AG09309 (cell line): ENCODE results near the gene LRPAP1.

ENCODE experiments used
- DNase-seq: peaks from one replicate; pipeline ENCODE4 v3.0.0-alpha.2; 2010; ENCODE audit warnings: low read depth
- H3K4me3 ChIP-seq: 2 replicates; pipeline ENCODE4 v1.5.1; 2011; ENCODE audit warnings: mild to moderate bottlenecking, low read depth, low read length, moderate library complexity; ENCODE audit not compliant: control insufficient read depth
- TF ChIP-seq, protein P1 (sequence below): IDR thresholded peaks from 2 replicates; pipeline ENCODE4 v1.5.1; 2011; ENCODE audit warnings: mild to moderate bottlenecking, low read depth, low read length, inconsistent platforms; ENCODE audit not compliant: insufficient read depth, control insufficient read depth; ENCODE audit errors: missing control alignments

The LRPAP1 gene

DNA sequence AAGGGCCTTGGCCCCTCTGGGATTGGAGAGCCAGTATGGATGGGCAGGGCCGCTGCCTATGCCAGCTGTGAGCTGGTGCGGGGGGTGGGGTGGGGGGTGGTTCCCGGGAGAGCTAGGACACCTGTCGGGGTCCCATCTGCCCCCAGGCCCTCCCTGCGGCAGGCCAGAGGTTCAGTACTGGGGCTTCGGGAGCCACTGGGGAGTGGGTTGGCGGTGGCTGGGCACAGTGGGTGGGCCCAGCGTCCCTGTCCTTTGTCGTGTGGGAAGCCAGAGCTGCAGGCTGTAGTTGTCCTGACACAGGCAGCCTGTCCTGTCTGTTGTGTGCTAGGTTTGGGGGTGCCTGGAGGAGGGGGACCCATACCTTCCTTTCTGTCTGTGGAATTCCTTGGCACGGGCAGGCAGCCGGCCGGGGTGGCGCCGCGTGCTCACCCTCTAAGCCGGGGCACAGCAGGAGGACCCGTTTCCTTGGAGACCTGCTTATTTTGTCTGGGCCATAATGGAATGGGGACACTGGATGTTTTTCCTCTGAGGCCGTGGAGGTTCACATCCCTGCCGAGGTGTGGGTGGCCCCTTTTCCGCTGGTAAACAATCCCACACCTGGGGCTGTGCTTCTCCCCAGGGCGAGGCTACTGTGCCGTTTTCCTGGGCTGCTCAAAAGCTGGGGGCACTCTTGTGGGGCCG lies 54.3 kb downstream of the LRPAP1 start:
- TF ChIP-seq, protein P1, sequence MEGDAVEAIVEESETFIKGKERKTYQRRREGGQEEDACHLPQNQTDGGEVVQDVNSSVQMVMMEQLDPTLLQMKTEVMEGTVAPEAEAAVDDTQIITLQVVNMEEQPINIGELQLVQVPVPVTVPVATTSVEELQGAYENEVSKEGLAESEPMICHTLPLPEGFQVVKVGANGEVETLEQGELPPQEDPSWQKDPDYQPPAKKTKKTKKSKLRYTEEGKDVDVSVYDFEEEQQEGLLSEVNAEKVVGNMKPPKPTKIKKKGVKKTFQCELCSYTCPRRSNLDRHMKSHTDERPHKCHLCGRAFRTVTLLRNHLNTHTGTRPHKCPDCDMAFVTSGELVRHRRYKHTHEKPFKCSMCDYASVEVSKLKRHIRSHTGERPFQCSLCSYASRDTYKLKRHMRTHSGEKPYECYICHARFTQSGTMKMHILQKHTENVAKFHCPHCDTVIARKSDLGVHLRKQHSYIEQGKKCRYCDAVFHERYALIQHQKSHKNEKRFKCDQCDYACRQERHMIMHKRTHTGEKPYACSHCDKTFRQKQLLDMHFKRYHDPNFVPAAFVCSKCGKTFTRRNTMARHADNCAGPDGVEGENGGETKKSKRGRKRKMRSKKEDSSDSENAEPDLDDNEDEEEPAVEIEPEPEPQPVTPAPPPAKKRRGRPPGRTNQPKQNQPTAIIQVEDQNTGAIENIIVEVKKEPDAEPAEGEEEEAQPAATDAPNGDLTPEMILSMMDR = no peak
- no peak for DNase-seq
- H3K4me3 ChIP-seq = no peak overlapping the region

DNA sequence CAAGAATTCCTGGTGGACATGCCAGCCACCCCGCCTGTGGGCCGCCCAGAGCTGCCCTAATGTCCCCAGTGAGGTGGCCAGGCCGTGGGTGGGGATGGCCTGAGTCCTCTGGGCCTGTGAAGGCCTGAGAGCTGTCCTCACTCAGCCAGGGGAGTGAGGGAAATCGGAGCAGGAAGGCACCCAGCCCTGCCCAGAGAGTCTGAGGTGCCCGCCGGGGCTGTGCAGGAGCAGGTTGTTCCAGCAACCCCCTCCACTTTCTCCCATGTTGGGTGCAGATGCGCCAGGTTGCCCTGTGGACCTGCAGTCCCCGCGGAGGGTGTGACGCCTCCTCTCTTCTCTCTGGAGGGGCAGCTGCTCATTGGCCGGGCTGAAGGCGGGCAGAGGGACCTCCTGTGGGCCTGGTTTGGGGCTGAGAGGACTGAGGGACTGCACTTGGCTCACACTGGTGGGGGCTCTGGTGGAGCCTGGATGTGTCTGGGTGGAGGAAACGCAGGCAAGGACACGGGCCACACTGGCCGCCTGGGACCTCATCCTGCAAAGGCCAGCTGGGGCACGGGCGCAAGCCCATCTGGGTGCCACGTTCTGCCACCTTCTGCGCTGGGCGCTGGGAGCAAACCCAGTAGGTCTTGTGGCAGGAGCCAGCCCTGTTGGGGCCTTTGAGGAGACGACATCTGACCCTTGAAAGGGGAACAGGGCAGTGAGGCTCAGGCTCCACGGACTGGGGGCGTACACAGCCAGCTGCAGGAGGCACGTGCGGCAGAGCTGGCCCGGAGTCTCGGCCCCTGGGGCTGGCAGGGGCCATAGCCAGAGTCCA lies 55.1 kb downstream of the LRPAP1 start:
- H3K4me3 ChIP-seq = no peak overlapping the region
- DNase-seq = no peak
- TF ChIP-seq, protein P1 = no peak

DNA sequence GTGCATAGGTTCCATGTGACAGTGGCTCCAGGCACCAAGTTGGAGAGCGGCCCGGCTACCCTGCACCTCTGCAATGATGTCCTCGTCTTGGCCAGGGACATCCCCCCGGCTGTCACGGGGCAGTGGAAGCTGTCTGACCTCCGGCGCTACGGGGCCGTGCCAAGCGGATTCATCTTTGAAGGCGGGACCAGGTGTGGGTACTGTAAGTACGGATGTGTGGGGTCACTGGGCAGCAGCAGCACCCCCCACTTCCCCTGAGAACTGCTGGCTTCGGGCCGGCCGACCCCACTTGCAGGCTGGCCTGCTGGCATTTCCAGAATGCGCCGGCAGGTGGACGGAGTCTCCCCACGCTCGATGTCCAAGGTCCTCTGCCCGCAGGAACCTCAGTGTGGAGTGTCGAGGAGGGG lies 55.9 kb downstream of the LRPAP1 start:
- DNase-seq = no peak
- no peak overlapping the region for H3K4me3 ChIP-seq
- TF ChIP-seq, protein P1 = no peak

DNA sequence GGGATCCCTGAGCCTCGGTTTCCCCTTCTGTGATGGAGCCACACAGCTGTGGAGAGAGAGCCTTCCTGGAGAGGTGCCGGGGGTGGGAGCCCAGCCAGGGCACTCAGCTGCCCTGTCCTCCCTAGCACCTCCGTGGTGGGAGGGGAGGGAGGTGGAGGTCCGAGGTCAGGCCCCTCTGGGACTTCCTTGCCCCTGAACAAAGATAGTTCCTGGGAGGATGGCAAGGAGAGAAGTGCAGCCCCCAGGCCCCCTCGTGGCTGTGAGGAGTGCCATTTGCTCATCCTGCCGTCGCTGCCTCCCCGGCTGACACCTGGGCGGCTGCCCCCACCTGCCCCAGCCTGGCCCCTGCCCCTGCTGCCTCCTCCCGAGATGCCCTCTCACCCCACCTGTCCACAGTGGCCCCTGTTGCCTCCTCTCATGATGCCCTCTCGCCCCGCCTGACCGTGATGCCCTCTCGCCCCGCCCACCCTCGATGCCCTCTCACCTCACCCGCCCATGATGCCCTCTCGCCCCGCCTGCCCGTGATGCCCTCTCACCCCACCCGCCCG lies 56.4 kb downstream of the LRPAP1 start:
- TF ChIP-seq, protein P1 = no peak
- DNase-seq = no peak
- no peak overlapping the region for H3K4me3 ChIP-seq

DNA sequence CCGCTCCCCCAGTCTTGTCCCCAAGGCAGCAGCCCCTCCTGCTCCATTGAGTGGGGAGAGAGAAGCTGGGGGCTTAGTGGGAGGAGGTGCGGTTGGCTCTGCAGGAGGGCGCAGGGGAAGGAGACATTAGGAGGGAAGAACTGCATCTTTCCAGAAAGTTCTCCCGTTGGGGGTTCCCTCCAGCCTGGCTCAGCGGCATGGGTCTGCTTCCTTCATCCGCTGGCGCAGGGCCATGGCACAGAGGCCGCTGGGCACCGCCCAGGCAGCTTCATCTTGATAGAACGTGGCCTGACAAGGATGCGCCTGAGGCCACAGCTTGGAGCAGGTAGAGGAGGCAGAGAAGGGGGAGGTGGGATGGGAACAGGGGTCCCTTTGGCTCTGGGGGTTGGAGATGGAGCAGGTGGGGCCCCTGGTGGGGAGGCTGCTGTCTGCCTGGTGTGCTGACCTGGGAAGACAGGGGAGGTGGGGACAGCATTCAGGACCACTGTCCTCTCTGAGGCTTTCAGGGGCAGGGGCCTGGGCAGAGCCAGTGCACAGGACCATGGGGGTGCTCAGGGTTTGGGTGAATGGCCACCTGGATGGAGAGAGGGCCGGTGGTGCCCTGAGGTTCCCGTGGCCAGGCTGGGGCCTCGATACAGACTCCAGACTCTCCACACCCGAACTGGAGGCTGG lies 57.0 kb downstream of the LRPAP1 start:
- H3K4me3 ChIP-seq = no peak overlapping the region
- TF ChIP-seq, protein P1 = no peak
- no peak for DNase-seq

DNA sequence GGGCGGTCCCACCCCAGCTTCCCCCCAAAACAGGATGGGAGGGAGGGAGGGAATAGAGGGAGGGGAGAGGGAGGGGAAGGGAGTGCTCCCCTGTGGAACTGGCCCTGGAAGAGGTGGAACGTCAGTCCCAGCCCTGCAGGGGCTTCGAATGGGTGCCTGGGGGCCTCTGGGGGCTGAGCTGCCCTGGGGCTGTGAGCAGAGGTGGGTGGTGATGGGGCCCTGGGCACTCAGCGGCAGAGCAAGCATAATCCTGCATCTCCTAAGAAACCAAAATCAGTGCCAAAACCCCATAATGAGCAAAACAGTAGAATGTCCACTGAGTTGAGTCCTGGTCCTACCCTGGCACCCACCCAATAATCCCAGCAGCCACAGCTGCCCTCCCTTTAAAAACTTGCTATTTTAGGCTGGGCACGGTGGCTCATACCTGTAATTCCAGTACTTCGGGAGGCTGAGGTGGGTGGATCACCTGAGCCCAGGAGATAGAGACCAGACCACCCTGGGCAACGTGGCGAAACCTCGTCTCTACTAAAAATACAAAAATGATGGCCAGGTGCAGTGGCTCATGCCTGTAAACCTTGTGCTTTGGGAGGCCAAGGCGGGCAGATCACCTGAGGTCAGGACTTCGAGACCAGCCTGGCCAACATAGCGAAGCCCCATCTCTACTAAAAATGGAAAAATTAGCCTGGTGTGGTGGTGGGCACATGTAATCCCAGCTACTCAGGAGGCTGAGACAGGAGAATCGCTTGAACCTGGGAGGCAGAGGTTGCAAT lies 58.0 kb downstream of the LRPAP1 start:
- no peak overlapping the region for H3K4me3 ChIP-seq
- DNase-seq = no peak
- TF ChIP-seq, protein P1 = no peak
